22Rv1 (cell line): Measurements from ENCODE around the gene FRMD7.

Experiments used
- H3K27ac ChIP-seq: fragments of 450-650 bp; 2 replicates; pipeline ENCODE4 v1.5.1; 2017
- ZFX ChIP-seq: fragments of 450-650 bp; IDR thresholded peaks from 2 replicates; pipeline ENCODE4 v1.6.1; 2017; ENCODE audit warnings: antibody characterized with exemption, borderline replicate concordance
- TF ChIP-seq, protein P1 (sequence below): fragments of 450-650 bp; IDR thresholded peaks from 2 replicates; pipeline ENCODE4 v1.5.1; 2017; ENCODE audit warnings: mild to moderate bottlenecking

Gene FRMD7

GRCh38 chrX:132153166-132153565 lies 25.3 kb upstream of the FRMD7 start:
- TF ChIP-seq, protein P1, sequence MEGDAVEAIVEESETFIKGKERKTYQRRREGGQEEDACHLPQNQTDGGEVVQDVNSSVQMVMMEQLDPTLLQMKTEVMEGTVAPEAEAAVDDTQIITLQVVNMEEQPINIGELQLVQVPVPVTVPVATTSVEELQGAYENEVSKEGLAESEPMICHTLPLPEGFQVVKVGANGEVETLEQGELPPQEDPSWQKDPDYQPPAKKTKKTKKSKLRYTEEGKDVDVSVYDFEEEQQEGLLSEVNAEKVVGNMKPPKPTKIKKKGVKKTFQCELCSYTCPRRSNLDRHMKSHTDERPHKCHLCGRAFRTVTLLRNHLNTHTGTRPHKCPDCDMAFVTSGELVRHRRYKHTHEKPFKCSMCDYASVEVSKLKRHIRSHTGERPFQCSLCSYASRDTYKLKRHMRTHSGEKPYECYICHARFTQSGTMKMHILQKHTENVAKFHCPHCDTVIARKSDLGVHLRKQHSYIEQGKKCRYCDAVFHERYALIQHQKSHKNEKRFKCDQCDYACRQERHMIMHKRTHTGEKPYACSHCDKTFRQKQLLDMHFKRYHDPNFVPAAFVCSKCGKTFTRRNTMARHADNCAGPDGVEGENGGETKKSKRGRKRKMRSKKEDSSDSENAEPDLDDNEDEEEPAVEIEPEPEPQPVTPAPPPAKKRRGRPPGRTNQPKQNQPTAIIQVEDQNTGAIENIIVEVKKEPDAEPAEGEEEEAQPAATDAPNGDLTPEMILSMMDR: no peak
- TF ChIP-seq ZFX: no peak
- H3K27ac ChIP-seq: no peak overlapping the region

DNA sequence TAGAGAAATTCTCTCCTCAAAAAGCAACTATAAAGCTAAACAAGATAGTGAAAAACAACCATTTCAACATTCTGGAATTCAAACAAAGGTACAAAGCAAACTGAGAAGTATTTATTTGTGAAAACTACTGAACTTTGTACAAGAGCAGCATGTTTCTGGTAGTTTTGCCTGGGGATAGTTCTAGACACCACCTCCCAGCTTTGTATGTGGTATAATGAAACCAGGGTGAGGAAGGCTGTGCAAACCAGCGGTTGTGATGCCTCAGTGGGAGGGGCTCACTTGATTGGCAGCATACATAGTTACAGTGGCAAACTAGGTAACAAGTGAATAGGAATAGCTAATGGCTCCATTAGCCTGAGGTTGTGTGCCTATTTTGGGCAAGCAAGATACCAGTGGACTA lies 18.6 kb upstream of the FRMD7 start:
- TF ChIP-seq ZFX: no peak
- TF ChIP-seq, protein P1: no peak
- H3K27ac ChIP-seq: no peak overlapping the region

GRCh38 chrX:132144061-132144460 lies 16.2 kb upstream of the FRMD7 start:
- no peak overlapping the region for H3K27ac ChIP-seq
- TF ChIP-seq, protein P1: no peak
- TF ChIP-seq ZFX: no peak

DNA sequence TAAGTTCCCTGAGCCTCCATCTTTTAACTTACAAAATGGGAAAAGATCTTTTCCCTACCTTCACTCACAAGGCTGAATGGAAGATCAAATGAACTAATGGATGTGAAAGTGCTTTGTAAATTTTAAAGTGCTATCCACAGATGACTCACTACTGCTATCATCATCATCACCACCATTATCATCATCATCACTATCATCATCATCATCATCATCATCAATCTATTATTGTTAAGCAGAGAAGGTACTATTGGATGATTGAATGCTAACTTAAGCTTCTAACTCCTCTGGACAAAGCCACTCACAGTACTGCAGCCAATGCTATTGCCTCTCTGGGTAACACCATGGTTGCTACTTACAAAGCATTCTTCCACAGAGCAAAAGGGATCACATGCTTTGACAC lies 1.9 kb downstream of the FRMD7 start:
- TF ChIP-seq, protein P1: no peak
- no peak for TF ChIP-seq ZFX

DNA sequence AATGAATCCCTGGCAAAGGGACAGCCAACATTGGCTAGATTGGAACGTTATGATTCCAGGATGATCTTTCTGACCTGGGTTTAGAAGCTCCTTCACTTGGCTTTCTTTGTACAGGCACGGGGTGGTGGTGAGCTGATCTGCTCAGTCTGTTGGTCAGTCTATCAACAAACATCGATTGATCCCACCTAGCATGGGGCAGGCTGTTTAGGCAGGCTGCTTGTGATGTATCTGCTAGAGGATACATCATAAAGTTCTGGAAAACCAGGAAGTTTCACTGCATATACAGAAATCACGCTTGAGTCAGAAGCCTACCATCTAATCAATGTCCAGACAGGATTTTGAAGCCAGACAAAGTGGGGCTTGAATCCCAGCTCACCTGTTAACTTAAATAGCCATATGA lies 6.9 kb downstream of the FRMD7 start:
- no peak for TF ChIP-seq ZFX
- TF ChIP-seq, protein P1: no peak
- no peak overlapping the region for H3K27ac ChIP-seq

More for the DNA sequence above, 1.9 kb downstream of the FRMD7 start:
- no peak overlapping the region for H3K27ac ChIP-seq

DNA sequence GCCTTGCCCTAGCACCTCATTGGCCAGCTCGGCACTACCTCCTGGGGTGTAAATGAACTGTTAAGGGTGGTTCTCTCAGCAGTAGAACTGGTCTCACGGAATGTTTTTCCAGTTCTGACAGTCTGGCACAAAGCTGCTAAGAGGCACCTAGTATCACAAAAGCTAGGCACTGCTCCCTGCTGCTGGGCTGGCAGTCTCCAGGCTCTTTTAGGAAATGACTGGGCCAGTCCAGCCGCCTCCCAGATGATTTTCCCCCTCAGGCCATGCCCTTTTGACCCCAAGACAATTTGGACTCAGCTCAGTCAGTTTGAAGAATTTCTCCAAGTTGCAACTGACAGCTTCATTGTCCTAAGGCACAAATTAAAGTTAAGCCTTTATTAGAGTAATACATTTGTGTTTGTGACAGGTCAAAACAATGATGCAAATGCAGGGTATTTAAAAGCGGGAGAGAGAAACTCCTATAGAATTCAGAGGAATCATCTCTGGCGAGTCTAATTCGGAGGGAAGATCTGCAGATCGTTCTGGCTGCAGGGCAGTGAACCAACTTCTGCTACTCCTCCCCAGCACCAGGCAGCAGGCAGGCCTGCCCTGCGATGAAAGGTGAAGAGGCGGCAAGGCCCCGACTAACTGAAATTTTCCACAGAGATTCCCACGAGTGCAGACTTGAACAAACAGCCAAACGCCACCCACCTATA lies 7.9 kb downstream of the FRMD7 start:
- H3K27ac ChIP-seq: no peak overlapping the region
- TF ChIP-seq, protein P1: no peak
- no peak for TF ChIP-seq ZFX

- no peak overlapping the region for H3K27ac ChIP-seq
- TF ChIP-seq ZFX: no peak
- TF ChIP-seq, protein P1: no peak
Observed at GRCh38 chrX:132119283-132119682, 8.5 kb downstream of the FRMD7 start.
